HG02623 (cell line): ENCODE results near the gene DLG4.
A peak's percentile ranks its signal among the peaks of the same experiment; 100 is the strongest.

ENCODE experiments used
- ATAC-seq: cut with Tn5 transposase; IDR thresholded peaks from one replicate; pipeline ENCODE4 v1.9.1; 2021; ENCODE audit warnings: moderate library complexity; ENCODE audit not compliant: unreplicated experiment

Gene DLG4

DNA sequence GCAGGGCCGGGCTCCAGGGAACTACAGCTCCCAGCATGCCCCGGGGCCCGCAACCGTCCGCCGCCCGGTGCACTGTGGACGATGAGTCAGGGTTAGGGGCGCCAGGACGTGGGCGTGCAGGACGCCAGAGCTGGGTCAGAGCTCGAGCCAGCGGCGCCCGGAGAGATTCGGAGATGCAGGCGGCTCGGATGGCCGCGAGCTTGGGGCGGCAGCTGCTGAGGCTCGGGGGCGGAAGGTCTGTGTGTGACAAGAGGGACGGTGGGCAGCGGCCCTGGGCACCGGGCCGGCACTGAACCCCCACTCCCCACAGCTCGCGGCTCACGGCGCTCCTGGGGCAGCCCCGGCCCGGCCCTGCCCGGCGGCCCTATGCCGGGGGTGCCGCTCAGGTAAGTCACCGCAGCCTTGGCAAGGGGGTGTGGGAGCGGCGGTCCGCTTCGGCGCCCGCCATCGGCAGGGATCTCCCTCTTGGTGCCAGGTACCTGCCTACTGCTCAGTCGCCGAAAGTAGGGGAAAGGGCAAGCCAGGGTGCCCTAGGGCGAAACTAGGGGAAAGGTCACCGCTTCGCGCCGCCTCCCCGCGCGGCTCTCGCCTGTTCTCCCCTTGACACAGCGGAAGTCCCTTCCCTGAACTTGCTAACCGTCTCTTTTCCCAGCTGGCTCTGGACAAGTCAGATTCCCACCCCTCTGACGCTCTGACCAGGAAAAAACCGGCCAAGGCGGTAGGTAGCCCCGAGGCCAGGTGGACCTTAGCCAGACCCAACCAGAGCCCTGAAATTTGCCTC, at the start of gene DLG4, which contains the start of gene ACADVL:
Gene DLG4 (minus strand): TSS at position 25 of the 781 bp plus-strand sequence.
Gene ACADVL (plus strand): TSS at position 127 of the 781 bp plus-strand sequence. CDS start 47 bp downstream, at position 174.
- ATAC-seq: peak; percentile 45

GRCh38 chr17:7266784-7267183, 47.1 kb upstream of the DLG4 start:
- ATAC-seq: no peak

GRCh38 chr17:7263801-7264078, 44.1 kb upstream of the DLG4 start:
- ATAC-seq: no peak

DNA sequence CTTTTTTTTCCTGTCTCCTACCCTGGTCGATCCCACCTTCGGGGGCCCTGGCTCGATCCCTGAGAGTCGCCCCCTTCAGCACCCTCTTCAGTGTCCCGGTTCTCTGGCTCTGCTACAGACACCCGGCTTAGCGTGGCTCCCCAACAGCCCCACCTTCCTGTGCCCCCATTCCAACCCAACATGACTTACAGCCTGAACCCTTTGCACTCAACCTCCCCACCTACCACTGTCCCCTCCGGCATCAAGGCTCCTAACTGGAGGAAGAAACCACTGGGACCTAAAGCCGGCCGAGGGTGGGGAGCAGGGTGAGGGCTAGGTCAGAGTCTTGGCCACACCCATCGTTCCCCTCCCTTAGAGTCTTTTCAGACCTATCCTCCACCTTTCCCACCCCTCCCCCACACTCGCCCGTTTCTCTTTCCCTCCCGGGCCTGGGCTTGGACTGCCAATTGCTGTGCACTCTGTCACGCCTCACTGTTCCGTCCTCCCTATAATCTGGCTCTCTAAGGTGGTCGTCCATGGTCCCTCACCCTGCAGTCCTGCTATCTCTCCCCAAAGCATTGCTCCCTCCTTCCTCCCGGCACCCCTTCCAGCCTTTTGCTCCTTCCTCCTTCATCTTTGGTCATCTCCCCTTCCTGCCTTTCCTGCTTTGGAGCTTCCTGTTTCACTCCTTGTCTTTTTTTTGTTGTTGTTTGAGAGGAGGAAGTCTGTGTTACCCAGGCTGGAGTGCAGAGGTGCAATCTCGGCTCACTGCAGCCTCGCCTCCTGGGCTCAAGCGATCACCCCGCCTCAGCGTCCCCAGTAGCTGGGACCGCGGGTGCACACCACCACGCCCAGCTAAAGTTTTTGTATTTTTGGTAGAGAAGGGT, 43.5 kb upstream of the DLG4 start:
- ATAC-seq: no peak

GRCh38 chr17:7262192-7262934, 42.7 kb upstream of the DLG4 start, which contains the start of gene CLDN7:
Gene CLDN7, minus strand, starts transcription at chr17:7262478. Its CDS starts 435 bp downstream, at chr17:7262043.
- ATAC-seq: no peak

- no peak for ATAC-seq
Observed at GRCh38 chr17:7261379-7262191, 41.9 kb upstream of the DLG4 start.

DNA sequence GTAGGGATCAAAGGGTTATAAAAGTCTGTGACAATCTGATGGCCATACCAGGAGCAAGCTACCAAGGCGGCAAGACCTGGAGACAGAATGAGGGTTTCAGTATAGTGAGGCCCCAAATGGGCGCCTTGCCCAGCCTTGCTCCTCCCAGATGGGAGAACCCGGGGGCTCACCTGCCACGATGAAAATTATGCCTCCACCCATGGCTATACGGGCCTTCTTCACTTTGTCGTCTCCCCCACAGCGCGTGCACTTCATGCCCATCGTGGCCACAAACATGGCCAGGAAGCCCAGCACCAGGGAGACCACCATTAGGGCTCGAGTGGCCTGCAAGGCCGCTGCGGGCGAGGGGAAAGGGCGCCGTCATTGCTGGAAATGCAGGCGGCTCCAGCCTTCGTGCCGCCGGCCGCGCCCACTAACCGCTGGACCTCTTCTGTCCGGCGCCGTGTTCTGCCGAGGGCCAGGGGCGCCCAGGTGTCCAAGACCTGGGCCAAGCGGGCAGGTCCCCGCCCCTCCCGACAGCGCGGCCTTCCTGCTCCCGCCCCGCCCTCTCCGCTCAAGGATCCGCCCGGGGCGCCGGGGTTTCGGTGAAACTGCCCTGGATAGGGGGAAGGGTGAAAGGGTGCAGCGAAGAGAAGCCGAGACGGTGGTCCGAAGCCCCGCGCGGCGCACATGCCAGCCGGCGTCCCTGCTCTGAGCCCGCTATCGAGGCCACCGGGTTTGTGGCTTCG, 41.2 kb upstream of the DLG4 start:
- no peak for ATAC-seq

DNA sequence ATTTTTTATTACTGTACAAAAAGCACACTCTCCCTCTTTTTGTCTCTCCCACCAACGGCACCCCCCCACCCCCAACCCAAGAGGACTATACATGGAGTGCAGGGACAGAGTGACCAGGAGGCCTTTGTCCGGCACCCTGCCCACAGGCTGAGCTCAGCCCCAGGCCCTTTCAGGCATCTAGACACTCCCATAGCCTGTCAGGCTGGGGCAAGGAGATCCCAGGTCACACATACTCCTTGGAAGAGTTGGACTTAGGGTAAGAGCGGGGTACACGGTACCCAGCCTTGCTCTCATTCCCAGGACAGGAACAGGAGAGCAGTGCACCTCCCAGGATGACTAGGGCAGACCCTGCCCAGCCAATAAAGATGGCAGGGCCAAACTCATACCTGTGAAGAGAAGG, 40.5 kb upstream of the DLG4 start:
- no peak for ATAC-seq

DNA sequence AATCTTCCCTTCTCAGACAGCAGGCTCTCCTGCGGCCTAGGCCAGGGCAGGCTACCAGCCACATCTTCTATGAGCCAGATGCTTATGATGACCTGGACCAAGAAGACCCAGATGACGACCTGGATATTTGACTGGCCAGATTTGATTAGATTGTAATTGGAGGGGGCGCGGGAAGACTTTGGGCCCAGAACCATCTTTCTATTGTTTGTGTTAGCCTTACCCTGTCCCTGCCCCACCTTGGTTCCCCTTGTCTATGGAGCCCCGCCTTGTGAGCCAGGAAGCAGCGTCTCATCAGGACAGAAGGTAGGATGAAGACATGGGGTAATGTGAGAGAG, 39.9 kb upstream of the DLG4 start:
- ATAC-seq: no peak

GRCh38 chr17:7258731-7259554, 39.3 kb upstream of the DLG4 start:
- no peak for ATAC-seq

- no peak for ATAC-seq
Observed at GRCh38 chr17:7256766-7257456, 37.3 kb upstream of the DLG4 start.

- no peak for ATAC-seq
Observed at GRCh38 chr17:7254511-7254910, 34.9 kb upstream of the DLG4 start.

- ATAC-seq: no peak
Observed at GRCh38 chr17:7253082-7253481, 33.4 kb upstream of the DLG4 start.

- ATAC-seq: peak; percentile 40
Observed at GRCh38 chr17:7252176-7253043, 32.8 kb upstream of the DLG4 start, which contains the start of gene ELP5. Gene ELP5, plus strand, starts transcription at chr17:7252215. Its CDS starts 336 bp downstream, at chr17:7252551.

DNA sequence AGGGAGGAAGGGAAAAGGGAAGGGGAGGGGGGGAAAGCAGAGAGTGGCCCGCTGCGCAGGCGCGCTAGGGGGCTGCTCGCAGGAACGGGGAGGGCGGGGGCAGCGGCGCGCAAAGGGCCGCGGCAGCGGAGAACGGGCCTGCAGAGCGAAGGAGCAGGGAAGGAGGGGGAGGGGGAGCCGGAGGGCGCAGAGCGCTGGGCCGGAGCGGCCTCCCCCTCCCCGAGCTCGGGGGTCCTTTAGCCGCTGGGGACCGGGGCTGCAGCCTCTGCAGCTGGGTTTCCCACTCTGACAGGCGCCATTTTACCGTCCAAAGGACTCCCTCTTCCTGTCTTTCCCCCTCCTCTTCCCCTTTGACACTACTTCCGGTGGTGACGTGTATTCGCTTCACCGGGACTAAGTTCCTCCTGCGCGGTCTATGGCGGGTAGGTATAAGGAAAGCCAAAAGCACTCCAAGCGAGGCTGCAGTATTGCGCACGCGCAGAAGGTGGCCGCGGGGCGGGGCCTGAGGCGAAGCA, 32.1 kb upstream of the DLG4 start, which contains the start of gene CTDNEP1:
Gene CTDNEP1 (minus strand): TSS at position 74 of the 515 bp plus-strand sequence. CDS start 438 bp downstream, outside the sequence.
- peak; percentile 79 for ATAC-seq

DNA sequence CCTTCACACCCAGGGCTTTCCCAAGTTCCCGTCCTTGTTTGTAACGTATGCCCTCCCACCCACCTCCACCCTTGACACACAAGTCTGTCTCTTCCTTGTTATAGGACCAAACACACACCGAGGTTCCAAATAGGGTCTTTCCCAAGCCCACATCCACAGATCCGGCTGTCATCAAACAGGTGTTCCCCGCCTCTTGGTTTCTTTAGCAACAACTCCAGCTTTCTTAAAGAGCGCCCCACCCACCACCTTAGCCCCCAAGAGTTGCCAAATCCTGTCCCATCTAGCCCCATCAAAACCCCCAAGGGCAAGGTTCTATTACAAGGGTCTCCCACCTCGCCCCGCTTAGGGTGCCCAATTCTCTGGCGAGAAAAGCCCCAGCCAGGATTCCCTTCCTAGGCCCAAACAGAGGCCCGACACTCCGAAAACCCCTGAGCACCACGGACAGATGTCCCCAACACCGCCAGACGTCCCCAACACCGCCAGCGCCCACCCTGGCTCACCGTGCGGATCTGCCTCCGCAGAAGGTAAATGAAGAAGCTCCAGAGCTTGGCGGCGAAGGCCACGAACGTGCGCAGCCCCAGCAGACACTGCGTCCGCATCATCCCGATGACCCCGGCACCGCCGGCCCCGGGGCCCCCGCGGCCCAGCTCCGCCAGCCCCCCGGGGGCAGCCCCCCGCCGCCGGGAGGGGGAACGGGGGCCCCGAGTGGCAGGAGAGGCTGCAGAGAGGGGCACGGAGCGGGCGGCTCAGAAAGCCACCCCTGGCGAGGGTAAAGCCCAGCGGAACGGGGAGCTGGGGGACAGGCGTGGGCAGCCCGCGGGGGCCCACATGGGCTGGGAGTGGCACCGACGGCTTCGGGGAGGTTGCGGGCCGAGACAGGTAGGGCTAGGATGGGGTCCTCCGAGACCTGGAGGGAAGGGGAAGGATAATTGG, 31.3 kb upstream of the DLG4 start:
- no peak for ATAC-seq
